BLaER1 treated with 17β-estradiol and CSF1 and Interleukin-3, amounts not matched to agents 10 nM and 100 nM (cell line): ENCODE results near the gene MSANTD1.

Experiments
- H3K27ac ChIP-seq, 11 experiments: shearing (Covaris generic); formaldehyde crosslinking; 2 replicates each; pipeline ENCODE4 v1.8.1; 2022
- H3K27me3 ChIP-seq, 11 experiments: shearing (Covaris generic); formaldehyde crosslinking; 2 replicates each; pipeline ENCODE4 v1.8.1; 2022
- H3K36me3 ChIP-seq, 11 experiments: shearing (Covaris generic); formaldehyde crosslinking; 2 replicates each; pipeline ENCODE4 v1.8.1; 2022
- H3K4me1 ChIP-seq, 10 experiments: shearing (Covaris generic); formaldehyde crosslinking; 2 replicates each; pipeline ENCODE4 v1.8.1; 2022
- H3K4me2 ChIP-seq, 11 experiments: shearing (Covaris generic); formaldehyde crosslinking; 2 replicates each; pipeline ENCODE4 v1.8.1; 2022
- H3K4me3 ChIP-seq, 10 experiments: shearing (Covaris generic); formaldehyde crosslinking; 2 replicates each; pipeline ENCODE4 v1.8.1; 2022
- H3K9ac ChIP-seq, 11 experiments: shearing (Covaris generic); formaldehyde crosslinking; 2 replicates each; pipeline ENCODE4 v1.8.1; 2022
- H3K9me3 ChIP-seq, 11 experiments: shearing (Covaris generic); formaldehyde crosslinking; replicated peaks in 1 of 11; 2 replicates each; pipeline ENCODE4 v1.8.1; 2022
- H4K20me1 ChIP-seq, 11 experiments: shearing (Covaris generic); formaldehyde crosslinking; 2 replicates each; pipeline ENCODE4 v1.8.1; 2022
- Cebpa-rat ChIP-seq, 11 experiments: shearing (Covaris generic); IDR thresholded peaks; 2 replicates each; pipeline ENCODE4 v1.8.1; 2022

Gene MSANTD1

DNA sequence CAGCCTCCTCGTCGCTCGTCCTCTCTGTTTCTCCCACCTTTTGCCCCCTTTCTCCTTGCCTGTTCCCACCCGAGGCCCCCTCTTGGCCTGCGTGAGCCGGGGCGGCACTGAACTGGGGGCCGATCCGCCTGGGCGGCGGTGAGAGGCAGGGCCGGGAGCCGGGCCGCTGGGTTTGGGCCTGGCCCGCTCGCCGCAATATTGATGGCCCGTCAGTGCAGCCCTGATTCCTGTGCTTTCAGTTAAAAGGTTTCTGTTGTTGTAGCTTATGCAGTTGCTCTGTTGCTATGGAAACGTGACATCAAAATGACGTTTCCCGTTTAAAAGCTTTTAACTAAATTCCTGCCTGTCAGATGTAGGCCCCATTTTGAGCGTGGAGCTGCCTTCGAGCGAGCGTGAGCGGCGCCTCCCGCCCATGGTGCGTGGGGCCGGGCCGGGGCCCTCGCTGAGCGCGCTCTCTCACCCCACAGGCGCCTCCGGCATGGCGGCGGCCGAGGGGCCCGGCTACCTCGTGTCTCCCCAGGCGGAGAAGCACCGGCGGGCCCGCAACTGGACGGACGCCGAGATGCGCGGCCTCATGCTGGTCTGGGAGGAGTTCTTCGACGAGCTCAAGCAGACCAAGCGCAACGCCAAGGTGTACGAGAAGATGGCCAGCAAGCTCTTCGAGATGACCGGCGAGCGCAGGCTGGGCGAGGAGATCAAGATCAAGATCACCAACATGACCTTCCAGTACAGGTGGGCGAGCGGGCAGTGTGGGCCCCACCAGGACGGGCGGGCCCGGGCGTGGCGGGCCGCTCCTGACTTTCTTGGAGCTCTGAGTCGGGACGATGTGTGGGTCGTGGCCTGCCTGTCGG, at the start of gene MSANTD1:
Gene MSANTD1 (plus strand): TSS at position 349 of the 851 bp plus-strand sequence. CDS start 64 bp downstream, at position 413.
- peaks cover 37 to 66% (median 57%) of the 10 kb centered on the region in 10 experiments for H3K4me1 ChIP-seq
- H3K4me2 ChIP-seq, result peak within 1 kb of the TSS in 1 of 11 experiments; percentile 7; a peak in 1 of 22 replicates
- H3K36me3 ChIP-seq, result peaks cover 0 to 18% (median 0%) of the 10 kb centered on the region in 11 experiments; a peak in 4 of 22 replicates
- H3K4me3 ChIP-seq, result no peak within 1 kb of the TSS
- no peaks in the 10 kb centered on the region for H3K9me3 ChIP-seq
- no peak for TF ChIP-seq Cebpa-rat (IDR thresholded peaks at IDR 0.05)
- H3K27me3 ChIP-seq, result no peaks in the 10 kb centered on the region
- peaks cover 0 to 73% (median 8%) of the 10 kb centered on the region in 11 experiments; a peak in 18 of 22 replicates for H4K20me1 ChIP-seq
- peak within 1 kb of the TSS in 3 of 11 experiments; percentile 14 to 46 (median 27); a peak in 4 of 22 replicates for H3K9ac ChIP-seq
- H3K27ac ChIP-seq, result peak within 1 kb of the TSS in 6 of 11 experiments; percentile 10 to 49 (median 38); a peak in 6 of 22 replicates

DNA sequence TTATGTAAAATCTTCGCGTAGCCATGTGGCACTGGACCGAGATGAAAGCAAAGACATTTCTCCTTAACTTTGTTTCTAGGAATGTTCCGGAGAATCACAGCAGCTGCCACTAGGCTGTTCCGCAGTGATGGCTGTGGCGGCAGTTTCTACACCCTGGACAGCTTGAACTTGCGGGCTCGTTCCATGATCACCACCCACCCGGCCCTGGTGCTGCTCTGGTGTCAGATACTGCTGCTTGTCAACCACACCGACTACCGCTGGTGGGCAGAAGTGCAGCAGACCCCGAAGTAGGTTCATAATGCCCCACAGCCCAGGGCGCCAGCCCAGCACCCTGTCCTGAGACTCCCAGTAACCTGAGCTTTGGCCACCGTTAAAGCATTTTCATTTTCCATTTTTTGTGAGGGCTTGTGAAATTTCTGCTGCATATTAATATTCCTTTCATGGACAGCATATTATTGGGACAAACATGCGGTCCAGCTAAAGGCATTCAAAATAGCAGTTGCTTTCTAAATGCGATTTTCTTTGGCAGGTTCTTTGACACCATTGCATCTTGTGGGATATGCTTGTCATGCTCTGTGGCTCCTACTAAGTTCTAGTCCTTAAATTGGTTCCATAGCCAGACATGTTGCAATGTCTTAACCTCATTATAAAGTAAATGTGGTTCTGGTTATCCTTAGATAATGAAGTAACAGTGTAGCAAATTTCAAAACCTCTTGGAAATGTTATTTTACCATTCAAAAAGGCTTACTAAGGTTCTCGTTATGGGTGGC, 49.1 kb upstream of the MSANTD1 start:
- H4K20me1 ChIP-seq, result peaks cover 0 to 69% (median 39%) of the 10 kb centered on the region in 11 experiments; a peak in 12 of 22 replicates
- no peaks in the 10 kb centered on the region for H3K9me3 ChIP-seq
- no peaks in the 10 kb centered on the region for H3K27me3 ChIP-seq
- TF ChIP-seq Cebpa-rat (IDR thresholded peaks at IDR 0.05), result no peak
- H3K36me3 ChIP-seq, result peaks cover 52 to 83% (median 70%) of the 10 kb centered on the region in 11 experiments
- no peak overlapping the region for H3K4me3 ChIP-seq
- H3K27ac ChIP-seq, result peak overlapping the region in 1 of 11 experiments; percentile 20; a peak in 2 of 22 replicates
- peak overlapping the region in 4 of 11 experiments; percentile 34 to 83 (median 80); a peak in 3 of 22 replicates for H3K4me2 ChIP-seq
- peaks cover 23 to 68% (median 61%) of the 10 kb centered on the region in 10 experiments for H3K4me1 ChIP-seq
- H3K9ac ChIP-seq, result no peak overlapping the region

DNA sequence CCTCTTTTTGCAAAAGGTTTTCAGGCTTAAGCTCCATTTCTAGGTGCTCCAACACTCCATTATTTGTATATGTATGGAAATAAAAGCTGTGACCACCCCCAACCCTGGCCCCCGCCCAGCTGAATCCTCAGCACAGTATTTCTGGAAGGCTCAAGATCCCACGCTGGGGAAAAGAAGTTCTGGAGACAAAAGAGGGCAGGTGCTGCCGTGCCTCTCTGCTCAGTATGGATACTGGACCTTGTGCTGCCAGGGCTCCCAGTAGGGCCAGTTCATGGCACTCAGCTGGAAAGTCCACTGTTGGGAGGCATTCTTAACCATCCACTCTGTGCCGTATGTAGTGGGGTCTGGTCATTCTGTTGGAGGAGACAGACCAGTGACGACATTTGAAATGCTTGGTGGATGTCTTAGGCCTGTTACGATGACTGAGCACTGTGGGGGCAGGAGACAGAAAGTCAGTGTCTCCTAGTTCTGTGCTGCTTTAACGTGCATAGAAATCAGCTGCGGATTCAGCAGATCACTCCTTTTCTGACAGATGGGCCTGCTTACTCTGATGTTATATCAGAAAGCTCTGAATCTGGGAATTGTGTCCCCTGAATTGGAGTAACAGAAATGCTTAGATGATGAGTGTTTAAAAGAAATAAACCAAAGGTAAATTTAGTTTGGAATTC, 48.4 kb upstream of the MSANTD1 start:
- no peaks in the 10 kb centered on the region for H3K27me3 ChIP-seq
- peaks cover 23 to 71% (median 61%) of the 10 kb centered on the region in 10 experiments for H3K4me1 ChIP-seq
- H3K4me2 ChIP-seq, result peak overlapping the region in 7 of 11 experiments; percentile 63 to 85 (median 80); a peak in 12 of 22 replicates
- H3K4me3 ChIP-seq, result no peak overlapping the region
- peaks cover 0 to 62% (median 32%) of the 10 kb centered on the region in 11 experiments; a peak in 12 of 22 replicates for H4K20me1 ChIP-seq
- H3K9ac ChIP-seq, result peak overlapping the region in 3 of 11 experiments; percentile 3 to 33 (median 18); a peak in 1 of 22 replicates
- no peak for TF ChIP-seq Cebpa-rat (IDR thresholded peaks at IDR 0.05)
- H3K36me3 ChIP-seq, result peaks cover 47 to 81% (median 63%) of the 10 kb centered on the region in 11 experiments
- no peaks in the 10 kb centered on the region for H3K9me3 ChIP-seq
- peak overlapping the region in 3 of 11 experiments; percentile 19 to 30 (median 25); a peak in 3 of 22 replicates for H3K27ac ChIP-seq

DNA sequence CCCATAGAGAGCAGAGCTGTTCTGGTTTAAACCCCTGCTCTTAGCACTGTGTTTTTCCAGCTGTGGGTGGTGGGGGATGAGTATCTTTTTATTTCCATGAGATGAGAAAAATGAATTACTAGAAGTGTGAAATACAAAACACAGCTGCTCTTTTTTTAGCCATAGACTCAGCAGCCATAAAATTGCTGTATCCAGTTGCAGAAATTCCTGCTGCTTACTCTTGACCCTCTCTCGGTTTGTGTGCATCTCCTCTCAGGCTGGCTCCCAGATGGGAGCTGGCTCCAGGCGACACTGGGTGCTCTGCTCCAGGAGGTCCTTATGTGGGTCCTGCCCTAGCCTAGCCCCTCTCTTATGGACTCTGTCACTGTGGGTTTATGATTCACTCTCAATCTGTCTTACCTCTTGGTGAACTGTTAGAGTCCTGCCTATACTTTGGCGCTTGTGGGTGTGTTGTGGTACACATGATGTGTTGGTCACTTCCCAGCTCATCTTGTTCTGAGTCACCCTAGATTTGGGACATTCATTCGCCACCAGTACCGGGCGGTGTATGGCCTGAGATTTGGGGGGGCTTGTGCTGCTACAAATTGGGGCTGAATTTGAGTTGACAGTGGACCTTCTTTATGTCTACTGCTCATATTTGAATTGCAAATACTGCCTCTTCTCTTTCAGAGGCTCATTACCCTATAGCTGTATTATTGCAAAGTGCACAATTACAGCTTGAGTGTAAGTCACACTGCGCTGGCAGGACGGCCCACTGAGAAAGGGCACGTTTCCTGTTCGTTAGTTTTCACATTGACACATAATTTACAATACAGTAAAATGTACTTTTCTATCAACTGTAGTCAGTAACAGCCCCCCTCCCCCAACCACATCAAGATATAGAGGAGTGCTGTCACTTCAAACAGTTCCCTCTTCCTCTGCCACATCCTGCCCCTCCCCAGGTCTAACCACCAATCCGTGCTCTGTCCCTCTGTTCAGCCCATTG, 46.9 kb upstream of the MSANTD1 start:
- Histone ChIP-seq H3K9me3 (no peaks in the 10 kb centered on the region), H3K4me1 (peaks cover 23 to 58% (median 52%) of the 10 kb centered on the region in 10 experiments), H3K4me3 (no peak overlapping the region; a peak in 3 of 20 replicates), H3K9ac (peak overlapping the region in 7 of 11 experiments; percentile 11 to 50 (median 27); a peak in 9 of 22 replicates), H3K27me3 (no peaks in the 10 kb centered on the region), H3K36me3 (peaks cover 44 to 81% (median 62%) of the 10 kb centered on the region in 11 experiments), H3K27ac (peak overlapping the region in 9 of 11 experiments; percentile 32 to 67 (median 57); a peak in 18 of 22 replicates), H3K4me2 (peak overlapping the region; percentile 58 to 86 (median 79)), H4K20me1 (peaks cover 0 to 47% (median 28%) of the 10 kb centered on the region in 11 experiments; a peak in 12 of 22 replicates)
- TF ChIP-seq Cebpa-rat (IDR thresholded peaks at IDR 0.05), result no peak

DNA sequence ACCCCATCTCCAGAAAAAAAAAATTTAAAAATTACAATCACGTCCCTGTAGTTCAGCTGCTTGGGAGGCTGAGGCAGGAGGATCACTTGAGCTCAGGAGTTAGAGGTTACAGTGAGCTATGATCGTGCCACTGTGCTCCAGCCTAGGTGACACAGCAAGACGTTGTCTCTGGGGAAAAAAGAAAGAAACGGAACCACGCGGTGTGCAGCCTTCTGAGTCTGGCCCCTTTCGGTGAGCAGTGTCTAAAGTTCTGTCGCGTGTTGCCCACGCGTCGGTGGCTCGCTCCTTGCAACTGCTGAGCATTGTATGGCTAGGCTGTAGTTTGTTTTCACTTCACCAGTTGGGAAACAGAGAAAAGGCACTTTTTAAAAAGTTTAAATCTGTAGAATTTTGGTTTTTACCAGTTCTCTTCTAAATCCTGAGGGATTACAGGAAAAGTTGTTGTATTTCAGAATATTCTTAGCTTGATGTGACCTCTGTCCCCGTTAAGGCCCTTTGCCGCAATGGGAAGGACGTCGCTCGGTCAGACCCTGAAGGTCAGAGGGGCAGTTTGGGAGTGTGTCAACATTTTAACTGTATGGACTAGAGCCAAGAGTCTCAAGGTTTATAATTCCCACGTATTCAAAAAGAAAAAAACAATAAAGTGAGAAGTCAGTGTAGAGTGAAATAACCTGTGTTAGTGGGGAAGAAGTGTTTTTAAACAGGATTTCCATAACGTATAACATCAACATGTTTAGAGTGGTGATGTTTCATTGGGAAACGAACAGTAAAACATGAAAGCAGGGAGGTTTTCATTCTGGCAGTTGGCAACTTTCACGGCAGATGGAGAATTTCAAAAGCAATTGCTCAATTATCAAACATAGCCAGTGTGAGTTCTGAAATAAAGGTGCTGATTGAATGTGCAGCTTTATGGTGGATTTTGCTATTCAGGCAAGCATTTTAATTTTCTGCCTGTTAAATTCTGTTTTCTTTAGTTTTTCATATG, 45.8 kb upstream of the MSANTD1 start:
- Histone ChIP-seq H3K9ac (peak overlapping the region in 7 of 11 experiments; percentile 11 to 50 (median 23); a peak in 8 of 22 replicates), H4K20me1 (peaks cover 0 to 36% (median 20%) of the 10 kb centered on the region in 11 experiments; a peak in 12 of 22 replicates), H3K9me3 (no peaks in the 10 kb centered on the region), H3K4me3 (no peak overlapping the region; a peak in 1 of 20 replicates), H3K4me1 (peaks cover 23 to 58% (median 52%) of the 10 kb centered on the region in 10 experiments), H3K36me3 (peaks cover 45 to 81% (median 64%) of the 10 kb centered on the region in 11 experiments), H3K27me3 (no peaks in the 10 kb centered on the region), H3K4me2 (peak overlapping the region; percentile 58 to 86 (median 79)), H3K27ac (peak overlapping the region in 9 of 11 experiments; percentile 32 to 67 (median 57); a peak in 18 of 22 replicates)
- no peak; a peak in 1 of 22 replicates for TF ChIP-seq Cebpa-rat (IDR thresholded peaks at IDR 0.05)

DNA sequence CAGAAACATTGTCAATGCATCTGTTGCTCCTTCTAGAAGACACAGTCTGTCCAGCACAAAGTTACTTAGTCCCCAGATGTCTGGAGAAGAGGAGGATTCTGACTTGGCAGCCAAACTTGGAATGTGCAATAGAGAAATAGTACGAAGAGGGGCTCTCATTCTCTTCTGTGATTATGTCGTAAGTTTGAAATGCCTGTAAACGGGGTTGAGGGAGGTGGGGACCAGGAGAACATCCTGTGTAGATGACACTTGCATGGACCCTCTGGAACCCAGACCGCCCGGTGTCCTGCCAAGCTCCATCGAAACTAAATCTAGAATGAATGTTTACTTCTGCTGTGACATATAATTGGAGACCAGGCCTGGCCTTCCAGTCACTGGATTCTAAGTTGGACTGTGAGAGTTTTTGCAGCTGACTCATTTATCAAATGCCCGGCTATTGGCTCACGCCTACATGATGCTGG, 45.0 kb upstream of the MSANTD1 start:
- Histone ChIP-seq H3K4me1 (peaks cover 23 to 58% (median 52%) of the 10 kb centered on the region in 10 experiments), H3K9me3 (no peaks in the 10 kb centered on the region), H3K9ac (0 out of 22 replicates have a peak overlapping the region, but pooled peaks of 1 of the 11 experiments have one; percentile 33), H3K4me2 (peak overlapping the region in 8 of 11 experiments; percentile 17 to 85 (median 80); a peak in 11 of 22 replicates), H3K27ac (peak overlapping the region in 2 of 11 experiments; percentile 5 to 25; a peak in 3 of 22 replicates), H3K36me3 (peaks cover 48 to 81% (median 66%) of the 10 kb centered on the region in 11 experiments), H3K27me3 (no peaks in the 10 kb centered on the region), H4K20me1 (peaks cover 0 to 31% (median 15%) of the 10 kb centered on the region in 11 experiments; a peak in 12 of 22 replicates), H3K4me3 (no peak overlapping the region)
- no peak for TF ChIP-seq Cebpa-rat (IDR thresholded peaks at IDR 0.05)
